Measurements from ENCODE around the gene MYRIP.

GRCh38 chr3:39980781-39981180 is 171.4 kb downstream of the MYRIP start:
- no peak for TF ChIP-seq CTCF (IDR thresholded peaks at IDR 0.05 in 8 of 11, conservative IDR thresholded peaks at IDR 0.05 in 3 of 11)
- no peak for TF ChIP-seq POLR2AphosphoS5 (IDR thresholded peaks at IDR 0.05)
- TF ChIP-seq POLR2A (IDR thresholded peaks at IDR 0.05) = no peak
